IMR-90 (cell line): ENCODE data around the gene ZNF621. TPM values are rescaled to one million over a fixed set of nuclear protein-coding genes. Genes with fewer than 3 reads are reported as not detected.

Source experiments
- ATAC-seq: fragments of 200-7000 bp; cut with Tn5 transposase; 2 replicates; pipeline ENCODE4 v1.9.1; 2020; ENCODE audit warnings: low read depth, mild to moderate bottlenecking, moderate library complexity
- BruUV-seq: library from RNA; stranded (reverse); fragments of 400-500 nt; replicated peaks from 2 replicates; lab custom pipeline; 2021; lab: Mats Ljungman, UMichigan
- CTCF ChIA-PET: fragments of 300-600 bp; formaldehyde crosslinking; extraction: SDS; loops from one replicate; lab custom pipeline; 2021; ENCODE audit warnings: antibody characterized with exemption; lab: Yijun Ruan, JAX
- POLR2A ChIA-PET: fragments of 300-600 bp; sonication (Branson Sonifier 250); formaldehyde crosslinking; loops from one replicate; lab custom pipeline; 2022; ENCODE audit warnings: antibody characterized with exemption; ENCODE audit not compliant: unreplicated experiment; lab: Charles Lee
- DNase-seq: peaks from one replicate; pipeline ENCODE4 v3.0.0; 2013
- H2AFZ ChIP-seq: replicated peaks from 2 replicates; pipeline ENCODE3; 2013; ENCODE audit warnings: low read length, mild to moderate bottlenecking; ENCODE audit not compliant: poor library complexity
- H2AK5ac ChIP-seq: 2 replicates; pipeline ENCODE4 v1.6.1; 2013; ENCODE audit warnings: low read depth, low read length, inconsistent platforms
- H2AK9ac ChIP-seq: replicated peaks from 2 replicates; pipeline ENCODE3; 2013; ENCODE audit warnings: mild to moderate bottlenecking, low read depth, low read length, moderate library complexity; ENCODE audit not compliant: poor library complexity
- H2BK120ac ChIP-seq: 2 replicates; pipeline ENCODE4 v1.6.1; 2013; ENCODE audit warnings: low read depth, low read length, inconsistent platforms
- H2BK15ac ChIP-seq: 3 replicates; pipeline ENCODE4 v1.6.1; 2013; ENCODE audit warnings: low read depth, low read length, inconsistent platforms
- H2BK20ac ChIP-seq: 2 replicates; pipeline ENCODE4 v1.6.1; 2013; ENCODE audit warnings: low read depth, mild to moderate bottlenecking, inconsistent platforms, low read length, moderate library complexity
- H2BK5ac ChIP-seq: 2 replicates; pipeline ENCODE4 v1.6.1; 2013; ENCODE audit warnings: mild to moderate bottlenecking, low read depth, low read length, inconsistent platforms; ENCODE audit not compliant: poor library complexity, severe bottlenecking
- H3K14ac ChIP-seq: replicated peaks from 2 replicates; pipeline ENCODE4 v1.6.1; 2013; ENCODE audit warnings: low read depth, low read length, inconsistent platforms
- H3K18ac ChIP-seq: 2 replicates; pipeline ENCODE4 v1.6.1; 2013; ENCODE audit warnings: low read depth, low read length, control low read depth
- H3K23ac ChIP-seq: 2 replicates; pipeline ENCODE4 v1.6.1; 2013; ENCODE audit warnings: low read depth, low read length, inconsistent platforms
- H3K27ac ChIP-seq: 2 replicates; pipeline ENCODE4 v1.5.1; 2013; ENCODE audit warnings: mild to moderate bottlenecking, control low read depth, low read length; ENCODE audit not compliant: insufficient read depth
- H3K27me3 ChIP-seq: 2 replicates; pipeline ENCODE4 v1.6.1; 2013; ENCODE audit warnings: low read length; ENCODE audit not compliant: control insufficient read depth, insufficient read depth
- H3K36me3 ChIP-seq: 2 replicates; pipeline ENCODE4 v1.6.1; 2013; ENCODE audit warnings: low read length, mixed read lengths; ENCODE audit not compliant: control insufficient read depth, insufficient read depth
- H3K4ac ChIP-seq: 2 replicates; pipeline ENCODE4 v1.6.1; 2013; ENCODE audit warnings: low read depth, low read length, inconsistent platforms
- H3K4me1 ChIP-seq: 2 replicates; pipeline ENCODE4 v1.6.1; 2013; ENCODE audit warnings: low read length, mixed read lengths; ENCODE audit not compliant: control insufficient read depth, insufficient read depth
- H3K4me2 ChIP-seq: 2 replicates; pipeline ENCODE4 v1.6.1; 2013; ENCODE audit warnings: low read depth, mild to moderate bottlenecking, control low read depth, low read length, moderate library complexity
- H3K4me3 ChIP-seq: 2 replicates; pipeline ENCODE4 v1.5.1; 2013; ENCODE audit warnings: low read depth, mild to moderate bottlenecking, control low read depth, low read length, moderate library complexity; ENCODE audit not compliant: insufficient read depth
- H3K56ac ChIP-seq: 2 replicates; pipeline ENCODE4 v1.6.1; 2013; ENCODE audit warnings: low read length, inconsistent platforms; ENCODE audit not compliant: insufficient read depth; ENCODE audit errors: extremely low read depth
- H3K79me1 ChIP-seq, 2 experiments: 2 replicates each; pipeline ENCODE4 v1.6.1; 2013; ENCODE audit warnings: low read length in 2 of 2, inconsistent platforms in 1 of 2, low read depth in 1 of 2
- H3K9ac ChIP-seq: 2 replicates; pipeline ENCODE4 v1.6.1; 2013; ENCODE audit warnings: low read depth, low read length, control low read depth
- H3K9me1 ChIP-seq: 2 replicates; pipeline ENCODE4 v1.6.1; 2013; ENCODE audit warnings: low read length, inconsistent platforms; ENCODE audit not compliant: insufficient read depth
- H3K9me3 ChIP-seq: 2 replicates; pipeline ENCODE4 v1.6.1; 2013; ENCODE audit warnings: low read length; ENCODE audit not compliant: control insufficient read depth, insufficient read depth
- H4K20me1 ChIP-seq: 2 replicates; pipeline ENCODE4 v1.6.1; 2013; ENCODE audit warnings: low read length, inconsistent platforms; ENCODE audit not compliant: insufficient read depth
- H4K5ac ChIP-seq: 2 replicates; pipeline ENCODE4 v1.6.1; 2013; ENCODE audit warnings: mild to moderate bottlenecking, low read depth, low read length, control low read depth
- H4K8ac ChIP-seq, 2 experiments: 2 replicates each; pipeline ENCODE4 v1.6.1; 2013; ENCODE audit warnings: low read depth in 2 of 2, low read length in 2 of 2, control low read depth in 1 of 2, inconsistent platforms in 1 of 2
- H4K91ac ChIP-seq: 2 replicates; pipeline ENCODE4 v1.6.1; 2013; ENCODE audit warnings: low read depth, low read length, inconsistent platforms; ENCODE audit not compliant: insufficient read depth
- BHLHE40 ChIP-seq: fragments of 150-350 bp; IDR thresholded peaks from 2 replicates; pipeline ENCODE4 v1.6.1; 2016; ENCODE audit warnings: mild to moderate bottlenecking, low read depth, low read length
- CEBPB ChIP-seq: IDR thresholded peaks from 2 replicates; pipeline ENCODE4 v1.6.1; 2012; ENCODE audit warnings: low read depth, low read length, improper control_type of control experiment
- CHD1 ChIP-seq: IDR thresholded peaks from 2 replicates; pipeline ENCODE4 v1.6.1; 2012; ENCODE audit warnings: low read depth, low read length, improper control_type of control experiment
- CTCF ChIP-seq: conservative IDR thresholded peaks from 2 replicates; pipeline ENCODE4 v1.5.1; 2012; ENCODE audit warnings: mild to moderate bottlenecking, low read depth, low read length, improper control_type of control experiment
- ELK1 ChIP-seq: fragments of 150-350 bp; IDR thresholded peaks from 2 replicates; pipeline ENCODE4 v1.6.1; 2016; ENCODE audit warnings: low read depth, mild to moderate bottlenecking, low read length, moderate library complexity, borderline replicate concordance
- FOS ChIP-seq: fragments of 150-350 bp; IDR thresholded peaks from 2 replicates; pipeline ENCODE4 v1.6.1; 2016; ENCODE audit warnings: low read depth, low read length
- MAFK ChIP-seq: IDR thresholded peaks from 2 replicates; pipeline ENCODE4 v1.6.1; 2012; ENCODE audit warnings: low read depth, low read length, improper control_type of control experiment
- MAZ ChIP-seq: IDR thresholded peaks from 2 replicates; pipeline ENCODE4 v1.6.1; 2012; ENCODE audit warnings: low read depth, mild to moderate bottlenecking, low read length, improper control_type of control experiment, moderate library complexity, borderline replicate concordance
- MXI1 ChIP-seq: IDR thresholded peaks from 2 replicates; pipeline ENCODE4 v1.6.1; 2012; ENCODE audit warnings: low read depth, mild to moderate bottlenecking, low read length, moderate library complexity, borderline replicate concordance
- NFE2L2 ChIP-seq: fragments of 150-350 bp; IDR thresholded peaks from 2 replicates; pipeline ENCODE4 v1.6.1; 2016; ENCODE audit warnings: low read depth, mild to moderate bottlenecking, low read length
- POLR2A ChIP-seq: IDR thresholded peaks from 2 replicates; pipeline ENCODE4 v1.6.1; 2012; ENCODE audit warnings: mild to moderate bottlenecking, low read depth, low read length
- RAD21 ChIP-seq: IDR thresholded peaks from 2 replicates; pipeline ENCODE4 v1.6.1; 2012; ENCODE audit warnings: low read length, improper control_type of control experiment
- RCOR1 ChIP-seq: IDR thresholded peaks from 2 replicates; pipeline ENCODE4 v1.6.1; 2012; ENCODE audit warnings: mild to moderate bottlenecking, low read length, improper control_type of control experiment; ENCODE audit not compliant: insufficient replicate concordance
- RFX5 ChIP-seq: IDR thresholded peaks from 2 replicates; pipeline ENCODE4 v1.8.0; 2012; ENCODE audit warnings: low read depth, mild to moderate bottlenecking, low read length, moderate library complexity
- SMC3 ChIP-seq: fragments of 150-350 bp; IDR thresholded peaks from 2 replicates; pipeline ENCODE4 v1.6.1; 2016; ENCODE audit warnings: low read depth, mild to moderate bottlenecking, antibody characterized with exemption, low read length, moderate library complexity
- USF2 ChIP-seq: fragments of 150-350 bp; IDR thresholded peaks from 2 replicates; pipeline ENCODE4 v1.6.1; 2017; ENCODE audit warnings: mild to moderate bottlenecking, antibody characterized with exemption, low read length, low read depth
- WGBS, 2 experiments: methylation state at CpG; one replicate each; pipeline versions ENCODE4 v1.1.5 to v1.1.7; 2013; ENCODE audit warnings: missing lambda C conversion rate in 2 of 2; ENCODE audit not compliant: insufficient read length in 1 of 2; ENCODE audit errors: extremely low coverage in 2 of 2; 5-methylcytosine and 5-hydroxymethylcytosine counted together
- dilution Hi-C: fragments of 300-500 bp; cut with HindIII; formaldehyde crosslinking; loops from one replicate; pipeline ENCODE4 v1.14.3; 2018; ENCODE audit warnings: low sequenced_read_pairs; ENCODE audit not compliant: unreplicated experiment
- in situ Hi-C: fragments of 300-500 bp; cut with MboI; formaldehyde crosslinking; loops from 3 replicates; pipeline ENCODE4 v1.14.3; 2019; ENCODE audit warnings: low sequenced_read_pairs, inconsistent platforms, mixed read lengths
- intact Hi-C: fragments of 100-400 bp; cut with micrococcal nuclease; formaldehyde crosslinking; loops from 2 replicates; pipeline ENCODE4 v1.10.0; 2022
- polyA plus RNA-seq, 3 experiments: library from polyadenylated mRNA; depleted of rRNA; stranded (reverse); fragments of >200 nt; gene quantifications; 2 replicates each; pipeline ENCODE4 v1.2.3, GENCODE V29; 2012; ENCODE audit warnings: low replicate concordance in 1 of 3
- total RNA-seq: library from RNA; depleted of rRNA; stranded (reverse); fragments of >200 nt; gene quantifications from 2 replicates; pipeline ENCODE4 v1.2.3, GENCODE V29; 2012

The ZNF621 gene
- total and polyA plus RNA-seq, 2 of the 4 experiments (the other 2 are of a cell fraction) = 7.3 to 8.3 TPM

GRCh38 chr3:40583691-40584090 lies 58.9 kb downstream of the ZNF621 start:
- 100% methylated on average over 1 of the region's 7 CpGs; no CpG with 5 or more reads in 1 of the 2 experiments for WGBS, 2 experiments
- Histone ChIP-seq H3K14ac (no peak overlapping the region), H4K8ac (no peak overlapping the region), H2AK5ac (no peak overlapping the region), H3K4me2 (no peak overlapping the region), H2BK5ac (no peak overlapping the region), H2AK9ac (no peak overlapping the region), H2BK120ac (no peak overlapping the region), H3K4me3 (no peak overlapping the region), H3K9ac (no peak overlapping the region), H3K9me1 (no peaks in the 10 kb centered on the region), H4K91ac (no peak overlapping the region), H4K5ac (no peak overlapping the region), H3K79me1 (no peaks in the 10 kb centered on the region), H3K4me1 (no peaks in the 10 kb centered on the region), H2AFZ (peak overlapping the region; percentile 37), H3K27ac (no peak overlapping the region), H2BK15ac (no peak overlapping the region), H3K4ac (no peak overlapping the region), H3K56ac (no peak overlapping the region), H4K20me1 (no peaks in the 10 kb centered on the region), H3K18ac (no peak overlapping the region), H3K9me3 (no peaks in the 10 kb centered on the region), H3K23ac (no peak overlapping the region), H2BK20ac (no peak overlapping the region), H3K27me3 (peaks cover 11% of the 10 kb centered on the region; the same call in 1 of the 2 replicates), H3K36me3 (no peaks in the 10 kb centered on the region)
- ChIA-PET CTCF (interaction anchor here (0.5 to 1.7 kb wide), 2 partner anchors 9 to 1481 kb away, joined by 5 to 6 read pairs; no protein-coding TSS in a partner anchor), POLR2A (no interaction called here)
- no TSS peak for BruUV-seq
- intact Hi-C loops (loop anchor here (1.0 to 10.0 kb wide), 4 partner anchors 619 to 1861 kb away; no protein-coding TSS in a partner anchor), in situ Hi-C loops (loop anchor here (5.0 to 25.0 kb wide), 2 partner anchors 246 to 1294 kb away; no protein-coding TSS in a partner anchor), dilution Hi-C loops (no loop called here)
- DNase-seq (no peak), ATAC-seq (no peak)
- no peak for TF ChIP-seq SMC3
- no peak for TF ChIP-seq RFX5
- TF ChIP-seq POLR2A = no peak
- no peak for TF ChIP-seq RAD21
- no peak for TF ChIP-seq BHLHE40
- TF ChIP-seq CTCF = no peak
- no peak for TF ChIP-seq MAZ
- no peak for TF ChIP-seq MAFK
- TF ChIP-seq CEBPB = no peak
- TF ChIP-seq ELK1 = no peak
- no peak for TF ChIP-seq USF2
- no peak for TF ChIP-seq FOS
- no peak for TF ChIP-seq MXI1
- TF ChIP-seq NFE2L2 = no peak
- TF ChIP-seq RCOR1 = no peak
- TF ChIP-seq CHD1 = no peak
